22Rv1 (cell line): ENCODE data around the gene MAB21L1.

Experiments
- H3K27ac ChIP-seq: fragments of 450-650 bp; 2 replicates; pipeline ENCODE4 v1.5.1; 2017
- ZFX ChIP-seq: fragments of 450-650 bp; IDR thresholded peaks from 2 replicates; pipeline ENCODE4 v1.6.1; 2017; ENCODE audit warnings: antibody characterized with exemption, borderline replicate concordance
- TF ChIP-seq, protein P1 (sequence below): fragments of 450-650 bp; IDR thresholded peaks from 2 replicates; pipeline ENCODE4 v1.5.1; 2017; ENCODE audit warnings: mild to moderate bottlenecking

MAB21L1 gene

DNA sequence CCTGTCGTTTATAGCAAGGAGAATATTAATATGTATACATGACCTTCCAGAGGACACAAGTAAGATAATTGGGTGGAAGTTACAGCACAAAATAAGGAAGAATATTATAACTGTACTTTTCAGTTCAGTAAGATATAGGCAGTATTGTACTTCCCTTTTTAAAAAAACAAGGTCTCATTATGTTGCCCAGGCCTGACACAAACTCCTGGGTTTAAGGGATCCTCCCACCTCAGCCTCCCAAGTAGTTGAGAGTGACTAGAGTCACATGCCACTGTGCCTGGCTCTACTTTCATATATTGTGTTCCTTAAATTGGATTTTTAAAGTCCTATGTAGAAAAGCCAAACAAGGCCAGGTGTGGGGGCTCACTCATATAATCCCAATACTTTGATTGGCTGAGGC lies 19.5 kb upstream of the MAB21L1 start:
- no peak for TF ChIP-seq ZFX
- no peak overlapping the region for H3K27ac ChIP-seq

DNA sequence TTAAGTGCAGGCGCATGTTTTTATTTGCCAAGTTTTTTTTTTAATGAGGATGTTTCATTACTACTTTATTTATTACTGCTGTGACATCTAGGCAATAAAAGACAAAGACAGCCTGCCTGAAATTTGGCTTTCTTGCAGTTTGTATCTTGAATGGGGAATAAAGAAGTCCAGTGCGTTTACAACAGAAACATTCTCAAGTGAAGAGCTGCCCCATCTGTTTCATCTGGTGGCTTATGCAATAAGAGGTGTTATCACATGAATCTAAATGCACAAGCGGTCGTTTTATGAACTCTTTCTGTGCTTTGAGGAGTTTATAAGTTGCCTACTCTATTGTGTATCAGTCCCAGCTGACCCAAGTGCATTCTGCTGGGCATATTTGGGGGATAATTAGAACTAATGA lies 12.6 kb upstream of the MAB21L1 start:
- TF ChIP-seq ZFX = no peak
- TF ChIP-seq, protein P1, sequence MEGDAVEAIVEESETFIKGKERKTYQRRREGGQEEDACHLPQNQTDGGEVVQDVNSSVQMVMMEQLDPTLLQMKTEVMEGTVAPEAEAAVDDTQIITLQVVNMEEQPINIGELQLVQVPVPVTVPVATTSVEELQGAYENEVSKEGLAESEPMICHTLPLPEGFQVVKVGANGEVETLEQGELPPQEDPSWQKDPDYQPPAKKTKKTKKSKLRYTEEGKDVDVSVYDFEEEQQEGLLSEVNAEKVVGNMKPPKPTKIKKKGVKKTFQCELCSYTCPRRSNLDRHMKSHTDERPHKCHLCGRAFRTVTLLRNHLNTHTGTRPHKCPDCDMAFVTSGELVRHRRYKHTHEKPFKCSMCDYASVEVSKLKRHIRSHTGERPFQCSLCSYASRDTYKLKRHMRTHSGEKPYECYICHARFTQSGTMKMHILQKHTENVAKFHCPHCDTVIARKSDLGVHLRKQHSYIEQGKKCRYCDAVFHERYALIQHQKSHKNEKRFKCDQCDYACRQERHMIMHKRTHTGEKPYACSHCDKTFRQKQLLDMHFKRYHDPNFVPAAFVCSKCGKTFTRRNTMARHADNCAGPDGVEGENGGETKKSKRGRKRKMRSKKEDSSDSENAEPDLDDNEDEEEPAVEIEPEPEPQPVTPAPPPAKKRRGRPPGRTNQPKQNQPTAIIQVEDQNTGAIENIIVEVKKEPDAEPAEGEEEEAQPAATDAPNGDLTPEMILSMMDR = no peak
- H3K27ac ChIP-seq = no peak overlapping the region

DNA sequence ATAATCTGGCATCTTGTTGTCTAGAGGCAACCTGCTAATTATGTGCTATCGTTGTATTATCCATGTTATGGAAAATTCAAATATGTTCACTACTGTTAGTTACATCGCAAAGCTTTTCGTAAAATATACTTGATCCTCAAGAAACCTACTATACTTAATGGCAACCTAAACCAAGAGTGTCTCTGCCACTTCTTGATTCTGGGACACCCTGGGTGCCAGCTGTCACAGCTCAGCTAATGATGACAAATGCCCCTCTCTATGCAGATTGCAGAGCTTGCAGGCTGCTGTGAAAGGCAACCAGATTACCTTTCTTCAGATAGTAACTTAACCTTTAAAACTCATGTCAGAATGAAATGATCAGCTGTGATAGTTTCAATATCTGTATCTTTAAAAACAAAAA lies 8.9 kb upstream of the MAB21L1 start:
- TF ChIP-seq ZFX = no peak
- TF ChIP-seq, protein P1 = no peak
- no peak overlapping the region for H3K27ac ChIP-seq

DNA sequence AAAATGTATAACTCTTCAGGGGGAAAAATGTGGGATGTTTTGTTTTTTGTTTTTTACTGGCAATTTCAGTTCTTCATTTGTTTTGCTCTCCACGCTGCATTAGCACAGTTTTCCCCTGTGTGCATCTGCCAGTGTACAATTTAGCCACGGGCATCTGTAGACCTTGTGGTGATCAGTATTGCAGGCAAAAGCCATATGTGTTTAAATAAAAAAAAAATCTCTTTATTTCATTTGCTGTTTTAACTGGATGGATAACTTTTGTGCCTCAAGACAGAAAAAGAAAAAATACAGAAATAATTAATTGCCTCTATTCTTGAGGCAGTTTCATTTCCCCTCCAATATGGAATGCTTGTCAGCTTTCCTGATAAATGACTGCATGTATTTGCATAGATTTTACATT lies 7.9 kb upstream of the MAB21L1 start:
- no peak for TF ChIP-seq ZFX
- TF ChIP-seq, protein P1 = no peak
- H3K27ac ChIP-seq = no peak overlapping the region

DNA sequence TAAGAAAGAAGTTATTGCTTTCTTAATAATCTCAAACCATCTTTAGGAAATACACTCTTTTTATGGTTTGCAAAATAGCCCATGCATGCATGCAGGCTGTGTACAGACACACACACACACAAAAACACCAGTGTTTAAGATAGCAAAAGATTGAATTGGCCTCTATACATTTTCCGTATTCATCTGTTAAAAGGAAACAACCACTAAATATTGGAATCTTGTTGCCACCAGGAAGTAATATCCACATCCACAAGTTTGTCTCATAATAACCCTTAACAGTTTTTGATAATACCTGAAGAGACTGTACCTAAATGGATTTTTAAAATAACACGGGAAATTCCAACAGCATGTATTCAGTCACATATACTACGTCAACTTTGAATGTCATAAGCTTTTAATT lies 7.3 kb upstream of the MAB21L1 start:
- no peak overlapping the region for H3K27ac ChIP-seq
- no peak for TF ChIP-seq ZFX

DNA sequence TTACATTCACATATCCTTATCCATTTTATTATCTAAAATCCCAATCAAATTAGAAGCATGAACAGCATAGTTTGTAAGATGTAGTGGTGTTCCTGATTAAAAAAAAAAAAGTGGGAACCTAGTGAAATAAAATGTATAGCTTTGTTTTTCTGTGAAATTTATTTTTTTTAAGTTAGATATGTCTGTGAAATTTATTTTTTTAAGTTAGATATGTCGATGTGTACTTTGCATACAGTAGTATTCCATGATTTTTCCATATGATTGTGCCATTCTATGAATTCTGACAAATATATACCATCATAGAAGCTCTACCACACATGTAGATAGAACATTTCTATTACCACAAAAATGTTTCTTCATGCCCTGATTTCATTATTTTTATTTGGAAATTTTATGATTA lies 6.0 kb upstream of the MAB21L1 start:
- H3K27ac ChIP-seq = no peak overlapping the region
- TF ChIP-seq, protein P1 = no peak
- TF ChIP-seq ZFX = no peak

DNA sequence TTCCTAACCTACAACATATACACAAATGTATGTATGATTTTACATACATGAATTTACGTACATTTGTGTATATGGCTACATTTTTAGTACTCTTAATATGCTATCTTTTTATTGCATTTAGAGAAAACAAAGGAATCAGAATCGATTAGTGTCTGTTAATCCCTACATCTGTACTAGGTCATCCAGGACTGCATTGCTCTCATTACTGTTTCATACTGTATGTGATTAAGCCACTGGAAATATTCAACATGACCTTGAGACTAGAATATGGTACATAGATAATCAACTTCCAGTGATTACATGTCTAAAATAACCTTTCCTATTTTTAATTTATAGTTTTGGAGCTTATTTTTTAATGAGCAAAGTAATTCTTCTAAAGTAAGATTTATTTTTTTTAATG lies 5.3 kb upstream of the MAB21L1 start:
- TF ChIP-seq ZFX = no peak
- TF ChIP-seq, protein P1 = no peak
- no peak overlapping the region for H3K27ac ChIP-seq

DNA sequence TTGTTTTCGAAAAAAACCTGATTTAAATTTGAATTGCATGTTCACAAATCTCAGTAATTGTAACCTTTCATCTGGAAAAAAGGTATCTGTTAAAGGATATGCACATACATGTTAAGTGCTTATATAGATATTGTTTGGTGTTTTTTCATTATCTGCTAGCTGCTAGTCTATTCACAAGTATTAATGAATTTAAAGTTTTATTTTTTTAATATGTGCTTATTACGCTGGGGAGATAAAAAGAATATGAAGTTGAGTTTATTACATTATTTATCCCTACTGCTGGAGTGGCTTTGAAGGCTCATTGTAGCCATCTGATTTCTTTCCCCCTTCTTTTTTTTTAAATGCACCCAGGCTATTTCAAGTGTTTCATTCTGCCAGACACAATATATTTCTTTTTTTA lies 3.9 kb upstream of the MAB21L1 start:
- H3K27ac ChIP-seq = no peak overlapping the region
- TF ChIP-seq, protein P1 = no peak
- TF ChIP-seq ZFX = no peak
